Right lobe of liver (tissue), 4 donors: ENCODE results near the gene TCTN2.

Experiments
- POLR2A ChIP-seq: fragments of 450-650 bp; IDR thresholded peaks from one replicate; pipeline ENCODE4 v1.6.1; 2017; ENCODE audit warnings: antibody characterized with exemption, mild to moderate bottlenecking
- TF ChIP-seq, protein P1 (sequence below), 4 donors: fragments of 200-600 bp in 3 of 4; fragments of 450-650 bp in 1 of 4; IDR thresholded peaks; one replicate each; pipeline versions ENCODE4 v1.5.1 to v1.8.0; 2016 to 2022; ENCODE audit warnings: antibody characterized with exemption in 4 of 4, mild to moderate bottlenecking in 2 of 4
- donor health status: DM: no; HTN: no; CAD: no.
- donor health status: DM: no; HTN: no; CAD: no.
- donor health status: DM: no; HTN: yes; CAD: no.

GRCh38 chr12:123696207-123696606, 25.3 kb downstream of the TCTN2 start:
- TF ChIP-seq, protein P1, sequence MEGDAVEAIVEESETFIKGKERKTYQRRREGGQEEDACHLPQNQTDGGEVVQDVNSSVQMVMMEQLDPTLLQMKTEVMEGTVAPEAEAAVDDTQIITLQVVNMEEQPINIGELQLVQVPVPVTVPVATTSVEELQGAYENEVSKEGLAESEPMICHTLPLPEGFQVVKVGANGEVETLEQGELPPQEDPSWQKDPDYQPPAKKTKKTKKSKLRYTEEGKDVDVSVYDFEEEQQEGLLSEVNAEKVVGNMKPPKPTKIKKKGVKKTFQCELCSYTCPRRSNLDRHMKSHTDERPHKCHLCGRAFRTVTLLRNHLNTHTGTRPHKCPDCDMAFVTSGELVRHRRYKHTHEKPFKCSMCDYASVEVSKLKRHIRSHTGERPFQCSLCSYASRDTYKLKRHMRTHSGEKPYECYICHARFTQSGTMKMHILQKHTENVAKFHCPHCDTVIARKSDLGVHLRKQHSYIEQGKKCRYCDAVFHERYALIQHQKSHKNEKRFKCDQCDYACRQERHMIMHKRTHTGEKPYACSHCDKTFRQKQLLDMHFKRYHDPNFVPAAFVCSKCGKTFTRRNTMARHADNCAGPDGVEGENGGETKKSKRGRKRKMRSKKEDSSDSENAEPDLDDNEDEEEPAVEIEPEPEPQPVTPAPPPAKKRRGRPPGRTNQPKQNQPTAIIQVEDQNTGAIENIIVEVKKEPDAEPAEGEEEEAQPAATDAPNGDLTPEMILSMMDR (IDR thresholded peaks at IDR 0.05): no peak
- no peak for TF ChIP-seq POLR2A
